ENCODE measurements around the gene FERMT1. TPM values are rescaled to one million over a fixed set of nuclear protein-coding genes. Genes with fewer than 3 reads are reported as not detected.

The FERMT1 gene
- total and polyA plus RNA-seq, 7 donors, result 0.03 to 1.0 (median 0.13) TPM

GRCh38 chr20:6083926-6084325 lies 38.9 kb downstream of the FERMT1 start:
- TF ChIP-seq CTCF (IDR thresholded peaks at IDR 0.05), result no peak
- intact Hi-C loops (cut with DNase I), result no loop called here
- WGBS, 3 donors, result 69 to 80% (median 76%) methylated on average over 9 of the region's 9 CpGs
- no peaks in the 10 kb centered on the region for H3K9me3 ChIP-seq
- ATAC-seq (no peak), DNase-seq (no peak)
- H3K27me3 ChIP-seq (ENCODE audit: insufficient read depth in 3 of 3, low read length in 2 of 3), result no peaks in the 10 kb centered on the region
- H3K4me3 ChIP-seq, result no peak overlapping the region
- H3K36me3 ChIP-seq (ENCODE audit: insufficient read depth in 1 of 2, low read depth in 1 of 2), result no peaks in the 10 kb centered on the region
- H3K27ac ChIP-seq, result no peak overlapping the region
- H3K4me1 ChIP-seq, result no peaks in the 10 kb centered on the region

GRCh38 chr20:6081236-6081635 lies 41.6 kb downstream of the FERMT1 start:
- Histone ChIP-seq H3K4me1 (peaks cover 2% of the 10 kb centered on the region), H3K27ac (no peak overlapping the region), H3K27me3 (ENCODE audit: insufficient read depth in 3 of 3, low read length in 2 of 3) (no peaks in the 10 kb centered on the region), H3K9me3 (no peaks in the 10 kb centered on the region), H3K4me3 (no peak overlapping the region), H3K36me3 (ENCODE audit: insufficient read depth in 1 of 2, low read depth in 1 of 2) (no peaks in the 10 kb centered on the region)
- no peak for TF ChIP-seq CTCF (IDR thresholded peaks at IDR 0.05)
- DNase-seq (peak in 1 of 2 donors; percentile 21), ATAC-seq (peak; percentile 70 to 87 (median 84))
- intact Hi-C loops (cut with DNase I), result no loop called here
- 38 to 47% (median 43%) methylated on average over 2 of the region's 2 CpGs for WGBS, 3 donors

DNA sequence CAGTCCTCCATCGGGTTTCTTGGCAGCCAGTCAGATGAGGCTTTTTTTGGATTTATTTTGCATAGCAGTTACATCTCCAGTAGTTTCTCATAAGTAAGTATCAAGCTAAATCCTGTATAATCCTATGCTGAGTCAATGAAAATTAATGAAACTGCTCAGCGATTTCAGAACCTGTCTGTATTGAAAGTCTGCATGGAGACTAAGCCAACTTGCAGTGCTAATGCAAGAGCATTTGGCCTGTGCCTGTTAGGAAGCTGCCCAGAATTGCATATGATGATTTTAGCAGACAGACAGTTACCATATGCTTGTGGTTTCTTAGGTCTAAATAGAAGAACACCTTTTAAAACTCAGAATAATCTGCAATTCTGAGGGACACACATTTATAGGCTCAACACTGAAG lies 43.8 kb downstream of the FERMT1 start:
- no peak for DNase-seq
- Histone ChIP-seq H3K4me3 (no peak overlapping the region), H3K9me3 (no peaks in the 10 kb centered on the region), H3K27me3 (ENCODE audit: insufficient read depth in 3 of 3, low read length in 2 of 3) (no peaks in the 10 kb centered on the region), H3K27ac (no peak overlapping the region), H3K4me1 (peaks cover 9% of the 10 kb centered on the region), H3K36me3 (ENCODE audit: insufficient read depth in 1 of 2, low read depth in 1 of 2) (no peaks in the 10 kb centered on the region)
- TF ChIP-seq CTCF (IDR thresholded peaks at IDR 0.05), result no peak
- WGBS, 3 donors, result 42 to 53% (median 47%) methylated on average over 2 of the region's 2 CpGs
- ATAC-seq, result no peak
- intact Hi-C loops (cut with DNase I), result loop anchor here (5.0 to 10.0 kb wide), 3 partner anchors 134 to 552 kb away; no protein-coding TSS in a partner anchor

DNA sequence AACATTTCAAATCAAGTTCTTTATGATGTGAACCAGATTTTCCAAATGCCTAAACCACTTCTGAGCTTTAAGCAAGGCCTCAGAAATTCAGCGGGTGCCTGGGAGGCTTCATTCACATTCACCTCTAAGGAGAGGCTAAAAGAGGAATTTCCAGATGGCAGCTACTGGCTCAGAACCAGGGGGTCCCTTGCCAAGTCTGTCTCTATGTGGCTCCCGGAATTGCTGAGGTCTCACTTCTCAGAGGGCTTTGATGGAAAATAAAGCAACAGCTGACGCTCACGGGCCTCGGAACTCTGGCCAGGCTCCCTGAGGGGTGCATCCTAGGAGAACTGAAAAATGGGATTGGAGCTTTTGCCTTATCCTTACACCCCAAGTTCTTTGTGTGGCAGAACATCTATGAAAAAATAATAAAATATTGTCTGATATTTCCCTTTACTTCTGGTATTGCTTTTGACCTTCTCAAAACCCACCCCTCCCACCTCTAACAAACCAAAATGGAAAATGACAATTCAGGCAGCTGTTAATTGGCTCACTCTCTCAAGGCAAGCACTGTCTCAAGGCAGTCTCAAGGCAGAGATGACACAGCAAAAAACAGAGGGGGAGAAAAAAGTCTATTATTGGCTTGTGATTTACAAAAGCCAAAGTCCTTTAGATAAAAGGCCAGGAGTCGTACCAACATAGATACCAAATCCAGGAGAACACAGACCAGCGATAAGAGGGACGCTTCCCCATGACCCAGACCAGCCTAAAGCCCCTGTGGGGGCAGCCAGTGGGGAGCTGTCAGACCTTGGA lies 47.2 kb downstream of the FERMT1 start:
- DNase-seq (peak in 1 of 2 donors; percentile 19), ATAC-seq (peak; percentile 35 to 72 (median 58))
- H3K27ac ChIP-seq, result peak overlapping the region; percentile 30
- H3K27me3 ChIP-seq (ENCODE audit: insufficient read depth in 3 of 3, low read length in 2 of 3), result no peaks in the 10 kb centered on the region
- no peak for TF ChIP-seq CTCF (IDR thresholded peaks at IDR 0.05)
- WGBS, 3 donors, result 32 to 39% (median 34%) methylated on average over 8 of the region's 8 CpGs
- H3K4me1 ChIP-seq, result peaks cover 9% of the 10 kb centered on the region
- no peak overlapping the region for H3K4me3 ChIP-seq
- no peaks in the 10 kb centered on the region for H3K36me3 ChIP-seq (ENCODE audit: insufficient read depth in 1 of 2, low read depth in 1 of 2)
- no peaks in the 10 kb centered on the region for H3K9me3 ChIP-seq
- intact Hi-C loops (cut with DNase I), result loop anchor here (2.0 to 10.0 kb wide), 6 partner anchors 47 to 548 kb away; partner anchors contain the start of genes MCM8 (in 1 of the 2) and TRMT6 (in 1 of the 2)
